Measurements from ENCODE around the gene CELSR2.
A peak's percentile ranks its signal among the peaks of the same experiment; 100 is the strongest.

Gene CELSR2

DNA sequence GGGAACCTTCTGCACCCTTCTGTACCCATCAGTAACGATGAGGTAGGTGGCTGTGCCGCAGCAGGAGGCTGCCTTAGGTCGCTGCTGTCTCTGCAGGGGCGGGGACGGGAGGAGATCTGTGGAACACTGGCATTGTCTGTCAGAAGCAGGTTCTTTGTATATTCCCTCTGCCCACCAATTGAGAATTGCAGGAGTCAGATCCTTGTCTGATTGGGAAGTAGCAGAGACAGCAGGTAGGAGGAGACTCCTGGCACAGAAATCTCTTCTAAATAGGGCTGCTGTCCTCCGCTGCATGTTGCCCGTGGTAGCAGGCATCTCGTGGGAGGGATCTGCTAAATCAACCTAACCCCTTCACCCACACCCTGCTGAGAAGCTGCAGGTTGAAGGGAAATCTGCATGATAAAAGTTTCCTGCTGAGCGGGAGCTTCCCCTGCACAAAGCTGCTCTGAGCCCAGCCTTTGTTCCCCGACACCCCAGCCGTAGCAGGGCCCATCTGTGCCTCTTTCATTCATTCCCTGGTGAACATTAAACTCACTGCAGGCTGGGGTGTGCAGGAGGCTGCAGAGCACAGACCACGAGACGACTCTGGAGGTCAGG is 19.7 kb upstream of the CELSR2 start:
- DNase-seq = no peak

GRCh38 chr1:109231066-109231465 is 18.3 kb upstream of the CELSR2 start:
- no peak for DNase-seq

DNA sequence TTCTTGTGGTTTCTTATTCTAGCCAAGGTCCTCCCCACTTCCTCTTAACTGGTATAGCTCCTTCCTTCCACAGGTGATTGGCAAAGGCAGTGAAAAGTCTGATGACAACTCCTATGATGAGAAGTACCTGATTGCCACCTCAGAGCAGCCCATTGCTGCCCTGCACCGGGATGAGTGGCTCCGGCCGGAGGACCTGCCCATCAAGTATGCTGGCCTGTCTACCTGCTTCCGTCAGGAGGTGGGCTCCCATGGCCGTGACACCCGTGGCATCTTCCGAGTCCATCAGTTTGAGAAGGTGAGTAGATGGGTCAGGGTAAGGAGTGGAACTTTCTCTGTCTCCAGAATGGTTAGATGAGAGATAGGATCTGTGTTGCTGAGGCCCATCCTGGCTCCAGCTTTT is 14.2 kb upstream of the CELSR2 start:
- DNase-seq = no peak

GRCh38 chr1:109237512-109237911 is 11.8 kb upstream of the CELSR2 start:
- DNase-seq = no peak

- no peak for DNase-seq
These were observed 11.0 kb upstream of the CELSR2 start for GRCh38 chr1:109238382-109238781.

GRCh38 chr1:109239047-109239408 is 10.3 kb upstream of the CELSR2 start:
- DNase-seq = no peak

- peak; percentile 30 to 38 for DNase-seq
These were observed 9.8 kb upstream of the CELSR2 start for GRCh38 chr1:109239409-109240068.

GRCh38 chr1:109240158-109241152 is 8.9 kb upstream of the CELSR2 start:
- peak in 1 of 2 donors; percentile 17 for DNase-seq

DNA sequence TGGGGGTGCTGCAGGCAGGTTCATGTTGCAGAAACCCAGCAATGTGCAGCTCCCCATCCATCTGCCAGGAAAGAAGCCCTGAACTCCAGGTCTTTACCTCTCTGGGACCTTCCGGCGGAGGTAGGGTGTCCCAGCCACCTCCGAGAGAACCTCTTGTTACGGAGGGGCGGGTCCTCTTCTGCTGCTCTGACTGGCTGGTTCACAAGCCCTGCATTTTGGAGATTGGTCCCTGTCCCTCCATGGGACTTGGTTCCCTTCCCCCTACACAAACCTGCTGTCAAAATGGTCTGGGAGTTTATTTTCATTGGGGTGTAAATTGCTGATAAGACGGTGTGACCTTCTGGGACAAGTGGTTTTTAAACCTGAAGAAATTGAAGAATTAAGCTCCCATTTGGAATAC is 8.0 kb upstream of the CELSR2 start:
- no peak for DNase-seq

DNA sequence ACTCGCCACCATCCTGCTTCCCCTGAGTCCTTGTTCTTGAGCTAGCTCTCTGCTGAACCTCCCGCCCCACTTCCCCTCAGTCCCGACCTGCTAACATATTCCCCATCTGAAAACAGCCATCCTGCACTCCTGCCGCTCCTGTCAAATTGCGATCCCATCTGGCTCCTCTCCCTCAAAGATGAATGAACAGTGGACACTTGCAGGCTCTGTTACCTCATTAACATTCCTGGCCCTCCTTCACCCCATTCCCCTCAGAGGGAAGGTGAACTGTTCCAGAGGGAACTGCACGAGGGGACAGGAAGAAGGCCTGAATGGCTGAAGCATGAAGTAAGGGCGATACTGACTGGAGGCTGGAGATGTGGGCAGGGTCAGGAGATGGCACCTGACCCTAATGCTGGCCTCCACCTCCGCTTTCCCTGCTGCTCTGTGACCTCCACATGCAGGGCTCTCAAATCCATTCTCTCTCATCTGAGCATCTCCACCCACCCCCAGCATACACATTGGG is 7.4 kb upstream of the CELSR2 start:
- DNase-seq = no peak

DNA sequence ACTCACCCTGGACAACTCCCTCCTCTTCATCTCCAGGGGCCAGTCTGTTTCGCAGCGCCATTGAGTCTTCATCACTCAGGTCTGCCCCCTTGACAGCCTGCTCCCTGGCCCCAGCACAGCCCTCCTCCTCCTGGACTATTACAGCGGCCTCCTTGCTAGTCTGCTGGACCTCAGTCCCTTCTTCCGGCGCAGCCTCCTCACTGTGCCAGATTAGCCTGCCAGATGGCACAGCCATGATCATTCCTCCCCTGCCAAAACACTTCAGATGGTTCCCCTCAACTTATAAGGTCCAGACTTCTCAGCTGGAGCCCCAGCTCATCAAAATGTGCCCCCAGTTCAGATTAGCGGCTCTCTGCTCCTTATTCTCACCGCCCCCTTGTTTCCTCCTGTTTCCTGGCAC is 7.0 kb upstream of the CELSR2 start:
- DNase-seq = no peak

DNA sequence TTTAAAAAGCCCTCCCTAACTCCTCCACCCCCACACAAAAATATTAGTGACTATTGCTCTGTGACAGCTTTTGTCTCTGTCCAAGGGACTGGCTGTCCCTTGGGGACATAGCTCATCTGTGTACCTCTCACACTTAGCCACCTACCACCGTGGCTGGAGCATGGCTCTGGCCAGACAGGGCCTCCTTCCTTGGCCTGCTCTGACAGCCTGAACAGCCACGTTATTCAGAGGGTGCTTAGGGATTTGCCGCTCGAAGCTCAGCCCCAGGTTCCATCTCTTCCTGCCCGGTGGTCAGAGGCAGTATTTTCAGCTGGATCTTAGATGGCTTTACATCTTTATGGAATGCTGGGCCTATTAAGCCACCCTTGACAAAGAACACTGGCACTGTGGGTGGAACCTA is 6.1 kb upstream of the CELSR2 start:
- DNase-seq = no peak

GRCh38 chr1:109243860-109244552 is 5.3 kb upstream of the CELSR2 start:
- no peak for DNase-seq

DNA sequence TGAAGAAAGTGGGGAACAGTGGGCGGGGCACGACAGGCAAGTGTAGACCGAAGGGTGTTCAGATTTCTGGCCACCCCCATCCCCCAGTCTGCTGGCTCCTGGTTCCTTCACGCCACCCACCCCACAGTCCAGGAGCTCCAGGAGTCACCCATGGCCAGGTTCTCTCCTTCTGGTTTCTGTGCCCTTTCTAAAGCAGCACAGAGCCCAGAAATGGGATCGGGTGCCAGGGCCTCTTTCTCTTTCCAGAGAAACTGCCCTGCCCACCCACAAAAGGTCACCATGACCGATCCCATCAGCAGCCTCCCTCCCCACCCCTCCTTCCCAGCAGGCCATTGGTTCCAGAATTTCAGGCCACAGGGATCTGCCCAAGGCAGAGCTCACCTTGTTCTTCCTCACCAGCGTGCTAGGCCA is 3.2 kb upstream of the CELSR2 start:
- DNase-seq = no peak

DNA sequence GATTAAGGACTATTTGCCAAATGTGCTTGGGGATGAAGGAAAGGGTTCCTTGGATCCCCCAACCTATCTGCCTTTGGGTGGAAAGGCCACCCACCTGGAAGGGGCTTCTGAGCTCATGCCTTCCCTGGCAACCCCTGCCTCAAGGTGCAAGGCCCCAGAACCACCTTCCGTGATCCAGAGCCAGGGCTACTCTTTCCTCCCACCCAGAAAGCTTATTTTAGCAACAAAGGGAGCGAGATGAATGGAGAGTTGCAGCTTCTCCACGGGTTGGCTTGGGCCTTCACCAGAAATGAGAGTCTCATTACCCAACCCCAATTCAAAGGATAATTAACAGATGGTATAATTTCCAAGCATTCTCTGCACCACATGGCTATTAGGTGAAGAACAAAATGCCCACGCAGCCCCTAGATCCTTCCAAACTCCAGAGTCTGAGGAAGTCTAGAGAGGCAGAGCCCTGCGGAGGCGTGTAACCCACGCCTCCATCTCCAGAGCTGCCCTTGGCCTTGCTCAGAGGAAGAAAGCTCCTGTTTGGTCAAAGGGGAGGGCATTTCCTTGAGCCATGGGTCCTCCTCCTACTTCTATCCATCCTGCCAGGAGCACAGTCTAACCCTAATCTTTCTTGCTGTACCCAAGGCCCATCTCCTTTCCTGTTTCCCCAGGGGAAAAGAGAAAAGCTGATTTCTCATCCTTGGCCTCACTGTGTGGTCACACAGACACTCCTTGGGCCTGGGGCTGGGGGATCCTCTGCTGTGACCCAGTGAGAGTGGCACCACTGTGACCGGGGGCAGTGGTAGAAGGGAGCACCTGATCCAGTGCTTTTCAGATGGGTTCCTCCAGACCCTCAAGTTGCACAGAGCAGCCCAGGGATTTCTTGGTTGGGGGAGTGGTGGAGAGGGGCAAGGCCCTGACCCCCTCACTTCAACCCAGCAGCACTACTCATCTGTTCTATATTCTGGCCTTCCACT is 1.7 kb upstream of the CELSR2 start:
- DNase-seq = no peak

- DNase-seq = no peak
These were observed 919 bp upstream of the CELSR2 start for GRCh38 chr1:109248444-109248796.

GRCh38 chr1:109249654-109250401 is 489 bp downstream of the CELSR2 start:
- no peak for DNase-seq

DNA sequence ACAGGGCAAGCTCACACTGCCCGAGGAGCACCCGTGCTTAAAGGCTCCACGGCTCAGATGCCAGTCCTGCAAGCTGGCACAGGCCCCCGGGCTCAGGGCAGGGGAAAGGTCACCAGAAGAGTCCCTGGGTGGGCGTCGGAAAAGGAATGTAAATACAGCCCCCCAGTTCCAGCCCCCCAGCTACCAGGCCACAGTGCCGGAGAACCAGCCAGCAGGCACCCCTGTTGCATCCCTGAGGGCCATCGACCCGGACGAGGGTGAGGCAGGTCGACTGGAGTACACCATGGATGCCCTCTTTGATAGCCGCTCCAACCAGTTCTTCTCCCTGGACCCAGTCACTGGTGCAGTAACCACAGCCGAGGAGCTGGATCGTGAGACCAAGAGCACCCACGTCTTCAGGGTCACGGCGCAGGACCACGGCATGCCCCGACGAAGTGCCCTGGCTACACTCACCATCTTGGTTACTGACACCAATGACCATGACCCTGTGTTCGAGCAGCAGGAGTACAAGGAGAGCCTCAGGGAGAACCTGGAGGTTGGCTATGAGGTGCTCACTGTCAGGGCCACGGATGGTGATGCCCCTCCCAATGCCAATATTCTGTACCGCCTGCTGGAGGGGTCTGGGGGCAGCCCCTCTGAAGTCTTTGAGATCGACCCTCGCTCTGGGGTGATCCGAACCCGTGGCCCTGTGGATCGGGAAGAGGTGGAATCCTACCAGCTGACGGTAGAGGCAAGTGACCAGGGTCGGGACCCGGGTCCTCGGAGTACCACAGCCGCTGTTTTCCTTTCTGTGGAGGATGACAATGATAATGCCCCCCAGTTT is 1.3 kb downstream of the CELSR2 start:
- no peak for DNase-seq

DNA sequence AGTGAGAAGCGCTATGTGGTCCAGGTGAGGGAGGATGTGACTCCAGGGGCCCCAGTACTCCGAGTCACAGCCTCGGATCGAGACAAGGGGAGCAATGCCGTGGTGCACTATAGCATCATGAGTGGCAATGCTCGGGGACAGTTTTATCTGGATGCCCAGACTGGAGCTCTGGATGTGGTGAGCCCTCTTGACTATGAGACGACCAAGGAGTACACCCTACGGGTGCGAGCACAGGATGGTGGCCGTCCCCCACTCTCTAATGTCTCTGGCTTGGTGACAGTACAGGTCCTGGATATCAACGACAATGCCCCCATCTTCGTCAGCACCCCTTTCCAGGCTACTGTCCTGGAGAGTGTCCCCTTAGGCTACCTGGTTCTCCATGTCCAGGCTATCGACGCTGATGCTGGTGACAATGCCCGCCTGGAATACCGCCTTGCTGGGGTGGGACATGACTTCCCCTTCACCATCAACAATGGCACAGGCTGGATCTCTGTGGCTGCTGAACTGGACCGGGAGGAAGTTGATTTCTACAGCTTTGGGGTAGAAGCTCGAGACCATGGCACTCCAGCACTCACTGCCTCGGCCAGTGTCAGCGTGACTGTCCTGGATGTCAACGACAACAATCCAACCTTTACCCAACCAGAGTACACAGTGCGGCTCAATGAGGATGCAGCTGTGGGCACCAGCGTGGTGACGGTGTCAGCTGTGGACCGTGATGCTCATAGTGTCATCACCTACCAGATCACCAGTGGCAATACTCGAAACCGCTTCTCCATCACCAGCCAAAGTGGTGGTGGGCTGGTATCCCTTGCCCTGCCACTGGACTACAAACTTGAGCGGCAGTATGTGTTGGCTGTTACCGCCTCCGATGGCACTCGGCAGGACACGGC is 2.2 kb downstream of the CELSR2 start:
- DNase-seq = no peak
